C4-2B (cell line): ENCODE results near the gene MSRB1.

ENCODE experiments used
- ZFX ChIP-seq: fragments of 450-650 bp; IDR thresholded peaks from 2 replicates; pipeline ENCODE4 v1.6.1; 2017
- TF ChIP-seq, protein P1 (sequence below): fragments of 450-650 bp; conservative IDR thresholded peaks from 2 replicates; pipeline ENCODE4 v1.5.1; 2017; ENCODE audit warnings: mild to moderate bottlenecking

DNA sequence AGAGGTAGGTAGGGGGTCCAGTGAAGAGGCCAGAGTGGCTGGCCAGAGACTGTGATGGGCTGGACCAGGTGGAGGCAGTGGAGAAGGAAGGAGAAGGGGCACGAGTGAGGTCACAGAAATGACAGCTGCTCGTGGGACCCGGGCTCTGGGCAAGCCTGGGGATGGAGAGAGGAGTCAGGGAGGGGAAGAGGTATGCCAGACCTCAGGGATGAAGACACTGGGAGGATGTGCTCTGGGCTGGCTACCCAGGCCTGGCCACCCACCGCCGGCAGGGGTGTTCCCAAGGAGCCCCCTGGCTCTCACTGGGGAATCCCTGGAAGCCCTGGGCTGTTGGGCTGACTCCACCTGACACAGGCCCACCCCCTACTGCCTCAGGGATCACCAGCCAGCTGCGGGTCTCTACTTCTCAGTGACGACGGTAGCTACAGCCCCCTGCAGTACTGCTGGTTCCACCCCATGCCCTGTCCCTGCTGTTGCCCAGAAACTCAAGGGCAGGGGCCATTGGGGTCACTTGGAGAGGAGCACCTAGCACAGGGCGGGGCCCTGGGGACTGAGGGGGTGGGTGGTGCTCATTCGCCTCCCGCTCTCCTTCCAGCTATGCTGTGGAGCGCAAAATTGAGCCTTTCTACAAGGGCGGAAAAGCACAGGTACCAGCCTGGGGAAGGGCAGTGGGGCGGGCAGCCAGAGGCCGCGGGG, 30.6 kb upstream of the MSRB1 start:
- TF ChIP-seq, protein P1, sequence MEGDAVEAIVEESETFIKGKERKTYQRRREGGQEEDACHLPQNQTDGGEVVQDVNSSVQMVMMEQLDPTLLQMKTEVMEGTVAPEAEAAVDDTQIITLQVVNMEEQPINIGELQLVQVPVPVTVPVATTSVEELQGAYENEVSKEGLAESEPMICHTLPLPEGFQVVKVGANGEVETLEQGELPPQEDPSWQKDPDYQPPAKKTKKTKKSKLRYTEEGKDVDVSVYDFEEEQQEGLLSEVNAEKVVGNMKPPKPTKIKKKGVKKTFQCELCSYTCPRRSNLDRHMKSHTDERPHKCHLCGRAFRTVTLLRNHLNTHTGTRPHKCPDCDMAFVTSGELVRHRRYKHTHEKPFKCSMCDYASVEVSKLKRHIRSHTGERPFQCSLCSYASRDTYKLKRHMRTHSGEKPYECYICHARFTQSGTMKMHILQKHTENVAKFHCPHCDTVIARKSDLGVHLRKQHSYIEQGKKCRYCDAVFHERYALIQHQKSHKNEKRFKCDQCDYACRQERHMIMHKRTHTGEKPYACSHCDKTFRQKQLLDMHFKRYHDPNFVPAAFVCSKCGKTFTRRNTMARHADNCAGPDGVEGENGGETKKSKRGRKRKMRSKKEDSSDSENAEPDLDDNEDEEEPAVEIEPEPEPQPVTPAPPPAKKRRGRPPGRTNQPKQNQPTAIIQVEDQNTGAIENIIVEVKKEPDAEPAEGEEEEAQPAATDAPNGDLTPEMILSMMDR: no peak
- no peak for TF ChIP-seq ZFX
